ENCODE data around the gene C12orf50. TPM values are rescaled to one million over a fixed set of nuclear protein-coding genes. Genes with fewer than 3 reads are reported as not detected.

Gene C12orf50
- total and polyA plus RNA-seq, 2 of the 8 experiments (the other 6 are each of a cell fraction or from before 2014, with no cell fraction given): not detected

- Histone ChIP-seq H4K5ac (ENCODE audit: insufficient read length, low read depth, low read length) (no peak overlapping the region), H3K4me2 (ENCODE audit: insufficient read depth in 1 of 2, low read depth in 2 of 2, low read length in 2 of 2) (no peak overlapping the region), H3K36me3 (ENCODE audit: control insufficient read depth in 2 of 4, insufficient read depth in 4 of 4, low read length in 3 of 4) (no peaks in the 10 kb centered on the region), H3K4me3 (ENCODE audit: extremely low read depth in 1 of 4, insufficient read depth in 2 of 4, low read depth in 3 of 4, low read length in 4 of 4) (no peak overlapping the region), H3K27ac (ENCODE audit: low read depth, low read length) (no peak overlapping the region), H3K18ac (ENCODE audit: extremely low read depth, low read length) (no peak overlapping the region), H2BK15ac (ENCODE audit: low read length) (no peak overlapping the region), H3K79me1 (ENCODE audit: low read depth, low read length) (no peaks in the 10 kb centered on the region), H2AK5ac (ENCODE audit: low read depth, low read length) (no peak overlapping the region), H3K9ac (replicated peaks in 1 of 4; ENCODE audit: extremely low read depth in 1 of 4, low read depth in 3 of 4, low read length in 3 of 4) (no peak overlapping the region), H3K4me1 (replicated peaks in 1 of 4; ENCODE audit: control insufficient read depth in 3 of 4, insufficient read depth in 4 of 4, low read length in 3 of 4) (no peaks in the 10 kb centered on the region), H2BK12ac (ENCODE audit: low read depth, low read length) (no peak overlapping the region), H3K23ac (ENCODE audit: insufficient read length) (no peak overlapping the region), H3K56ac (replicated peaks; ENCODE audit: insufficient read length, low read depth, low read length) (no peak overlapping the region), H4K91ac (replicated peaks; ENCODE audit: insufficient read length, low read length) (no peak overlapping the region), H3K27me3 (replicated peaks in 1 of 4; ENCODE audit: control insufficient read depth in 3 of 4, extremely low read depth in 1 of 4, insufficient read depth in 3 of 4, low read length in 3 of 4) (no peaks in the 10 kb centered on the region), H2BK5ac (ENCODE audit: low read depth, low read length) (no peak overlapping the region), H3K4ac (replicated peaks; ENCODE audit: insufficient read length, low read depth, low read length) (no peak overlapping the region), H3K79me2 (ENCODE audit: control insufficient read depth in 1 of 2, insufficient read depth in 2 of 2, low read length in 2 of 2) (no peaks in the 10 kb centered on the region), H2AFZ (ENCODE audit: low read length) (0 out of 2 replicates have a peak overlapping the region, but pooled peaks have one; percentile 10), H4K20me1 (replicated peaks in 1 of 2; ENCODE audit: control insufficient read depth in 1 of 2, insufficient read depth in 2 of 2, low read length in 2 of 2) (no peaks in the 10 kb centered on the region), H2BK120ac (replicated peaks; ENCODE audit: low read depth, low read length) (no peak overlapping the region), H3K23me2 (ENCODE audit: low read depth, low read length) (peaks cover 2% of the 10 kb centered on the region; the same call in 1 of the 2 replicates), H4K8ac (ENCODE audit: extremely low read depth, insufficient read depth, low read length) (no peak overlapping the region), H2BK20ac (ENCODE audit: low read length) (no peak overlapping the region), H3K9me3 (ENCODE audit: insufficient read depth in 2 of 2, low read depth in 1 of 2, low read length in 1 of 2) (peaks cover 0 to 3% of the 10 kb centered on the region in 2 experiments; a peak in 1 of 4 replicates), H3K14ac (ENCODE audit: insufficient read length) (no peak overlapping the region)
- 78% methylated on average over 1 of the region's 1 CpG; no CpG with 5 or more reads in 1 of the 2 experiments for WGBS, 2 experiments (ENCODE audit: extremely low coverage in 1 of 2, insufficient coverage in 1 of 2, insufficient read length in 1 of 2, insufficient replicate concordance in 2 of 2, low coverage in 1 of 2, low lambda C conversion rate in 2 of 2, missing lambda C conversion rate in 1 of 2)
- DNase-seq (ENCODE audit: low read depth in 1 of 2, low spot score in 2 of 2) (no peak), FAIRE-seq (no peak)
- ChIA-PET POLR2A (ENCODE audit: partially characterized antibody) (no interaction called here), CTCF (ENCODE audit: partially characterized antibody) (no interaction called here)
- TF ChIP-seq BRCA1 (IDR thresholded peaks at IDR 0.05; ENCODE audit: low read depth, low read length): no peak
- TF ChIP-seq, protein P1, sequence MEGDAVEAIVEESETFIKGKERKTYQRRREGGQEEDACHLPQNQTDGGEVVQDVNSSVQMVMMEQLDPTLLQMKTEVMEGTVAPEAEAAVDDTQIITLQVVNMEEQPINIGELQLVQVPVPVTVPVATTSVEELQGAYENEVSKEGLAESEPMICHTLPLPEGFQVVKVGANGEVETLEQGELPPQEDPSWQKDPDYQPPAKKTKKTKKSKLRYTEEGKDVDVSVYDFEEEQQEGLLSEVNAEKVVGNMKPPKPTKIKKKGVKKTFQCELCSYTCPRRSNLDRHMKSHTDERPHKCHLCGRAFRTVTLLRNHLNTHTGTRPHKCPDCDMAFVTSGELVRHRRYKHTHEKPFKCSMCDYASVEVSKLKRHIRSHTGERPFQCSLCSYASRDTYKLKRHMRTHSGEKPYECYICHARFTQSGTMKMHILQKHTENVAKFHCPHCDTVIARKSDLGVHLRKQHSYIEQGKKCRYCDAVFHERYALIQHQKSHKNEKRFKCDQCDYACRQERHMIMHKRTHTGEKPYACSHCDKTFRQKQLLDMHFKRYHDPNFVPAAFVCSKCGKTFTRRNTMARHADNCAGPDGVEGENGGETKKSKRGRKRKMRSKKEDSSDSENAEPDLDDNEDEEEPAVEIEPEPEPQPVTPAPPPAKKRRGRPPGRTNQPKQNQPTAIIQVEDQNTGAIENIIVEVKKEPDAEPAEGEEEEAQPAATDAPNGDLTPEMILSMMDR (IDR thresholded peaks at IDR 0.05; ENCODE audit: control extremely low read depth in 1 of 3, insufficient read depth in 1 of 3, low read depth in 1 of 3, low read length in 3 of 3): no peak
- no peak for TF ChIP-seq SP4 (IDR thresholded peaks at IDR 0.05; ENCODE audit: low read length)
- no peak for TF ChIP-seq CBX5 (IDR thresholded peaks at IDR 0.05; ENCODE audit: low read depth, low read length)
- no peak for TF ChIP-seq RBBP5 (IDR thresholded peaks at IDR 0.05; ENCODE audit: borderline replicate concordance, low read depth, low read length)
- TF ChIP-seq SAP30 (IDR thresholded peaks at IDR 0.05; ENCODE audit: insufficient read depth, insufficient replicate concordance, low read length): no peak
- TF ChIP-seq TAF7 (optimal IDR thresholded peaks at IDR 0.05; ENCODE audit: borderline replicate concordance, low read depth, low read length): no peak
- no peak for TF ChIP-seq BACH1 (IDR thresholded peaks at IDR 0.05; ENCODE audit: low read length)
- TF ChIP-seq KDM1A (IDR thresholded peaks at IDR 0.05; ENCODE audit: borderline replicate concordance, low read length): no peak
- no peak for TF ChIP-seq SIX5 (IDR thresholded peaks at IDR 0.05; ENCODE audit: low read depth, low read length)
- no peak for TF ChIP-seq FOSL1 (IDR thresholded peaks at IDR 0.05; ENCODE audit: insufficient read depth, low read depth, low read length)
- no peak for TF ChIP-seq POU5F1 (IDR thresholded peaks at IDR 0.05; ENCODE audit: low read depth, low read length)
These were observed 3.0 kb downstream of the C12orf50 start for GRCh38 chr12:88026196-88026595.

Measured in H1 (cell line).